GM23338 (cell line): ENCODE measurements around the gene ZNF346.

Experiments
- EZH2 ChIP-seq: fragments of 200-600 bp; sonication (generic); IDR thresholded peaks from one replicate; pipeline ENCODE4 v1.8.0; 2017; ENCODE audit warnings: antibody characterized with exemption, mild to moderate bottlenecking, low read depth; ENCODE audit not compliant: unreplicated experiment
- JUNB ChIP-seq: IDR thresholded peaks from one replicate; pipeline ENCODE4 v1.6.1; 2016; ENCODE audit warnings: antibody characterized with exemption; ENCODE audit not compliant: unreplicated experiment
- POLR2AphosphoS5 ChIP-seq: IDR thresholded peaks from 2 replicates; pipeline ENCODE4 v1.6.1; 2016; ENCODE audit warnings: antibody characterized with exemption, low read depth
- STAT1 ChIP-seq: IDR thresholded peaks from one replicate; pipeline ENCODE4 v1.6.1; 2016; ENCODE audit warnings: antibody characterized with exemption; ENCODE audit not compliant: unreplicated experiment
- ZNF331 ChIP-seq: fragments of 250-450 bp; sonication (Bioruptor Pico); IDR thresholded peaks from 2 replicates; pipeline ENCODE4 v1.5.0; 2020; ENCODE audit warnings: low read depth, mild to moderate bottlenecking, moderate library complexity
- TF ChIP-seq, protein P1 (sequence below), 2 experiments: fragments of 200-600 bp in 1 of 2; sonication (generic) in 1 of 2; conservative IDR thresholded peaks; 2 replicates each; pipeline versions ENCODE4 v1.5.1 to v1.6.1; 2016 to 2017; ENCODE audit warnings: antibody characterized with exemption in 2 of 2, low read depth in 2 of 2, mild to moderate bottlenecking in 2 of 2, moderate library complexity in 1 of 2
- TF ChIP-seq, protein P2 (sequence below): fragments of 250-450 bp; sonication (Bioruptor Pico); IDR thresholded peaks from 2 replicates; pipeline ENCODE4 v1.5.0; 2020; ENCODE audit warnings: mild to moderate bottlenecking, moderate library complexity
- TF ChIP-seq, protein P3 (sequence below): IDR thresholded peaks from one replicate; pipeline ENCODE4 v1.6.1; 2018; ENCODE audit warnings: antibody characterized with exemption; ENCODE audit not compliant: unreplicated experiment
- TF ChIP-seq, protein P4 (sequence below): IDR thresholded peaks from 2 replicates; pipeline ENCODE4 v1.6.1; 2016; ENCODE audit warnings: antibody characterized with exemption

DNA sequence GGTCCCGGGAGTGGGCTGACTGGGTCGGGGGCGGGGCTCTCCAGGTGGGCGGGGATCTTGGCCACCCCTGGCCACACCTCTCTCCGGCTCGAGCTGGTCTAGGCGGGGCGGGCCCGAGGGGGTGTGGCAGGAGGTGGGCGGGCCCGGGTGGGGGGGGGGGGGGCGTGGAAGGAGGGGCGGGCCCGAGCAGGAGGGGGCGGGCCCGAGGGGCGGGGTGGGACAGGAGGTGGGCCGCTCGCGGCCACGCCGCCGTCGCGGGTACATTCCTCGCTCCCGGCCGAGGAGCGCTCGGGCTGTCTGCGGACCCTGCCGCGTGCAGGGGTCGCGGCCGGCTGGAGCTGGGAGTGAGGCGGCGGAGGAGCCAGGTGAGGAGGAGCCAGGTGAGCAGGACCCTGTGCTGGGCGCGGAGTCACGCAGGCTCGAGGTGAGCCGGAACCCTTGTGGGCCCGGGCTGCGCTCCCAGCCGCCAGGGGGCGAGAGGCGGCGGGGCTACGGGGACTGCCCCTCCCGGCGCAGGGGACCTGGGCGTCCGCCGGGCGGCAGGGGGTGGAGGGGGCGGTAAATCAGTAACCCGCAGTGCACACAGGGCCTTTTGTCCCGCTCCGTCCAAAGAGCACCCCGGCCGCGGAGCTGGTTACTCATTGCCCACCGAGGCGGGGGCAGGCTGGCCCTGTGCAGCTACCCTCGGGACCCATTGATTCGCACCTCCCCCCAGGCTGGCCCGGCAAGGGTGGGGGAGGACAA is 64.3 kb downstream of the ZNF346 start, which contains the start of gene FGFR4:
- TF ChIP-seq, protein P1, sequence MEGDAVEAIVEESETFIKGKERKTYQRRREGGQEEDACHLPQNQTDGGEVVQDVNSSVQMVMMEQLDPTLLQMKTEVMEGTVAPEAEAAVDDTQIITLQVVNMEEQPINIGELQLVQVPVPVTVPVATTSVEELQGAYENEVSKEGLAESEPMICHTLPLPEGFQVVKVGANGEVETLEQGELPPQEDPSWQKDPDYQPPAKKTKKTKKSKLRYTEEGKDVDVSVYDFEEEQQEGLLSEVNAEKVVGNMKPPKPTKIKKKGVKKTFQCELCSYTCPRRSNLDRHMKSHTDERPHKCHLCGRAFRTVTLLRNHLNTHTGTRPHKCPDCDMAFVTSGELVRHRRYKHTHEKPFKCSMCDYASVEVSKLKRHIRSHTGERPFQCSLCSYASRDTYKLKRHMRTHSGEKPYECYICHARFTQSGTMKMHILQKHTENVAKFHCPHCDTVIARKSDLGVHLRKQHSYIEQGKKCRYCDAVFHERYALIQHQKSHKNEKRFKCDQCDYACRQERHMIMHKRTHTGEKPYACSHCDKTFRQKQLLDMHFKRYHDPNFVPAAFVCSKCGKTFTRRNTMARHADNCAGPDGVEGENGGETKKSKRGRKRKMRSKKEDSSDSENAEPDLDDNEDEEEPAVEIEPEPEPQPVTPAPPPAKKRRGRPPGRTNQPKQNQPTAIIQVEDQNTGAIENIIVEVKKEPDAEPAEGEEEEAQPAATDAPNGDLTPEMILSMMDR (conservative IDR thresholded peaks at IDR 0.05; ENCODE audit: low read depth in 2 of 2): peak; percentile 69 to 79
- TF ChIP-seq ZNF331 (CRISPR knock-in tag): no peak
- TF ChIP-seq JUNB: no peak
- no peak for TF ChIP-seq EZH2
- TF ChIP-seq POLR2AphosphoS5: peak; percentile 85
- TF ChIP-seq, protein P2, sequence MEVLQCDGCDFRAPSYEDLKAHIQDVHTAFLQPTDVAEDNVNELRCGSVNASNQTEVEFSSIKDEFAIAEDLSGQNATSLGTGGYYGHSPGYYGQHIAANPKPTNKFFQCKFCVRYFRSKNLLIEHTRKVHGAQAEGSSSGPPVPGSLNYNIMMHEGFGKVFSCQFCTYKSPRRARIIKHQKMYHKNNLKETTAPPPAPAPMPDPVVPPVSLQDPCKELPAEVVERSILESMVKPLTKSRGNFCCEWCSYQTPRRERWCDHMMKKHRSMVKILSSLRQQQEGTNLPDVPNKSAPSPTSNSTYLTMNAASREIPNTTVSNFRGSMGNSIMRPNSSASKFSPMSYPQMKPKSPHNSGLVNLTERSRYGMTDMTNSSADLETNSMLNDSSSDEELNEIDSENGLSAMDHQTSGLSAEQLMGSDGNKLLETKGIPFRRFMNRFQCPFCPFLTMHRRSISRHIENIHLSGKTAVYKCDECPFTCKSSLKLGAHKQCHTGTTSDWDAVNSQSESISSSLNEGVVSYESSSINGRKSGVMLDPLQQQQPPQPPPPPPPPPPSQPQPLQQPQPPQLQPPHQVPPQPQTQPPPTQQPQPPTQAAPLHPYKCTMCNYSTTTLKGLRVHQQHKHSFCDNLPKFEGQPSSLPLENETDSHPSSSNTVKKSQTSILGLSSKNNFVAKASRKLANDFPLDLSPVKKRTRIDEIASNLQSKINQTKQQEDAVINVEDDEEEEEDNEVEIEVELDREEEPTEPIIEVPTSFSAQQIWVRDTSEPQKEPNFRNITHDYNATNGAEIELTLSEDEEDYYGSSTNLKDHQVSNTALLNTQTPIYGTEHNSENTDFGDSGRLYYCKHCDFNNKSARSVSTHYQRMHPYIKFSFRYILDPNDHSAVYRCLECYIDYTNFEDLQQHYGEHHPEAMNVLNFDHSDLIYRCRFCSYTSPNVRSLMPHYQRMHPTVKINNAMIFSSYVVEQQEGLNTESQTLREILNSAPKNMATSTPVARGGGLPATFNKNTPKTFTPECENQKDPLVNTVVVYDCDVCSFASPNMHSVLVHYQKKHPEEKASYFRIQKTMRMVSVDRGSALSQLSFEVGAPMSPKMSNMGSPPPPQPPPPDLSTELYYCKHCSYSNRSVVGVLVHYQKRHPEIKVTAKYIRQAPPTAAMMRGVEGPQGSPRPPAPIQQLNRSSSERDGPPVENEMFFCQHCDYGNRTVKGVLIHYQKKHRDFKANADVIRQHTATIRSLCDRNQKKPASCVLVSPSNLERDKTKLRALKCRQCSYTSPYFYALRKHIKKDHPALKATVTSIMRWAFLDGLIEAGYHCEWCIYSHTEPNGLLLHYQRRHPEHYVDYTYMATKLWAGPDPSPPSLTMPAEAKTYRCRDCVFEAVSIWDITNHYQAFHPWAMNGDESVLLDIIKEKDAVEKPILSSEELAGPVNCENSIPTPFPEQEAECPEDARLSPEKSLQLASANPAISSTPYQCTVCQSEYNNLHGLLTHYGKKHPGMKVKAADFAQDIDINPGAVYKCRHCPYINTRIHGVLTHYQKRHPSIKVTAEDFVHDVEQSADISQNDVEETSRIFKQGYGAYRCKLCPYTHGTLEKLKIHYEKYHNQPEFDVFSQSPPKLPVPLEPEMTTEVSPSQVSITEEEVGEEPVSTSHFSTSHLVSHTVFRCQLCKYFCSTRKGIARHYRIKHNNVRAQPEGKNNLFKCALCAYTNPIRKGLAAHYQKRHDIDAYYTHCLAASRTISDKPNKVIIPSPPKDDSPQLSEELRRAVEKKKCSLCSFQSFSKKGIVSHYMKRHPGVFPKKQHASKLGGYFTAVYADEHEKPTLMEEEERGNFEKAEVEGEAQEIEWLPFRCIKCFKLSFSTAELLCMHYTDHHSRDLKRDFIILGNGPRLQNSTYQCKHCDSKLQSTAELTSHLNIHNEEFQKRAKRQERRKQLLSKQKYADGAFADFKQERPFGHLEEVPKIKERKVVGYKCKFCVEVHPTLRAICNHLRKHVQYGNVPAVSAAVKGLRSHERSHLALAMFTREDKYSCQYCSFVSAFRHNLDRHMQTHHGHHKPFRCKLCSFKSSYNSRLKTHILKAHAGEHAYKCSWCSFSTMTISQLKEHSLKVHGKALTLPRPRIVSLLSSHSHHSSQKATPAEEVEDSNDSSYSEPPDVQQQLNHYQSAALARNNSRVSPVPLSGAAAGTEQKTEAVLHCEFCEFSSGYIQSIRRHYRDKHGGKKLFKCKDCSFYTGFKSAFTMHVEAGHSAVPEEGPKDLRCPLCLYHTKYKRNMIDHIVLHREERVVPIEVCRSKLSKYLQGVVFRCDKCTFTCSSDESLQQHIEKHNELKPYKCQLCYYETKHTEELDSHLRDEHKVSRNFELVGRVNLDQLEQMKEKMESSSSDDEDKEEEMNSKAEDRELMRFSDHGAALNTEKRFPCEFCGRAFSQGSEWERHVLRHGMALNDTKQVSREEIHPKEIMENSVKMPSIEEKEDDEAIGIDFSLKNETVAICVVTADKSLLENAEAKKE: no peak
- TF ChIP-seq, protein P3, sequence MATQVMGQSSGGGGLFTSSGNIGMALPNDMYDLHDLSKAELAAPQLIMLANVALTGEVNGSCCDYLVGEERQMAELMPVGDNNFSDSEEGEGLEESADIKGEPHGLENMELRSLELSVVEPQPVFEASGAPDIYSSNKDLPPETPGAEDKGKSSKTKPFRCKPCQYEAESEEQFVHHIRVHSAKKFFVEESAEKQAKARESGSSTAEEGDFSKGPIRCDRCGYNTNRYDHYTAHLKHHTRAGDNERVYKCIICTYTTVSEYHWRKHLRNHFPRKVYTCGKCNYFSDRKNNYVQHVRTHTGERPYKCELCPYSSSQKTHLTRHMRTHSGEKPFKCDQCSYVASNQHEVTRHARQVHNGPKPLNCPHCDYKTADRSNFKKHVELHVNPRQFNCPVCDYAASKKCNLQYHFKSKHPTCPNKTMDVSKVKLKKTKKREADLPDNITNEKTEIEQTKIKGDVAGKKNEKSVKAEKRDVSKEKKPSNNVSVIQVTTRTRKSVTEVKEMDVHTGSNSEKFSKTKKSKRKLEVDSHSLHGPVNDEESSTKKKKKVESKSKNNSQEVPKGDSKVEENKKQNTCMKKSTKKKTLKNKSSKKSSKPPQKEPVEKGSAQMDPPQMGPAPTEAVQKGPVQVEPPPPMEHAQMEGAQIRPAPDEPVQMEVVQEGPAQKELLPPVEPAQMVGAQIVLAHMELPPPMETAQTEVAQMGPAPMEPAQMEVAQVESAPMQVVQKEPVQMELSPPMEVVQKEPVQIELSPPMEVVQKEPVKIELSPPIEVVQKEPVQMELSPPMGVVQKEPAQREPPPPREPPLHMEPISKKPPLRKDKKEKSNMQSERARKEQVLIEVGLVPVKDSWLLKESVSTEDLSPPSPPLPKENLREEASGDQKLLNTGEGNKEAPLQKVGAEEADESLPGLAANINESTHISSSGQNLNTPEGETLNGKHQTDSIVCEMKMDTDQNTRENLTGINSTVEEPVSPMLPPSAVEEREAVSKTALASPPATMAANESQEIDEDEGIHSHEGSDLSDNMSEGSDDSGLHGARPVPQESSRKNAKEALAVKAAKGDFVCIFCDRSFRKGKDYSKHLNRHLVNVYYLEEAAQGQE: no peak
- TF ChIP-seq STAT1: peak; percentile 80
- TF ChIP-seq, protein P4, sequence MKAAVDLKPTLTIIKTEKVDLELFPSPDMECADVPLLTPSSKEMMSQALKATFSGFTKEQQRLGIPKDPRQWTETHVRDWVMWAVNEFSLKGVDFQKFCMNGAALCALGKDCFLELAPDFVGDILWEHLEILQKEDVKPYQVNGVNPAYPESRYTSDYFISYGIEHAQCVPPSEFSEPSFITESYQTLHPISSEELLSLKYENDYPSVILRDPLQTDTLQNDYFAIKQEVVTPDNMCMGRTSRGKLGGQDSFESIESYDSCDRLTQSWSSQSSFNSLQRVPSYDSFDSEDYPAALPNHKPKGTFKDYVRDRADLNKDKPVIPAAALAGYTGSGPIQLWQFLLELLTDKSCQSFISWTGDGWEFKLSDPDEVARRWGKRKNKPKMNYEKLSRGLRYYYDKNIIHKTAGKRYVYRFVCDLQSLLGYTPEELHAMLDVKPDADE: no peak; the same call in 1 of the 2 replicates
